Lower lobe of right lung (tissue), 2 donors: Measurements from ENCODE around the gene SLC25A48. TPM values are rescaled to one million over a fixed set of nuclear protein-coding genes. Genes with fewer than 3 reads are reported as not detected.

ENCODE experiments used
- ATAC-seq, 2 donors: fragments of 200-7000 bp; cut with Tn5 transposase; one replicate each; pipeline ENCODE4 v1.9.1; 2020 to 2022; ENCODE audit warnings: mild to moderate bottlenecking in 2 of 2, moderate library complexity in 2 of 2
- DNase-seq: peaks from one replicate; pipeline ENCODE4 v3.0.0-alpha.2; 2020
- H3K27ac ChIP-seq: fragments of 200-600 bp; one replicate; pipeline ENCODE4 v1.8.0; 2022
- H3K27me3 ChIP-seq: fragments of 200-600 bp; one replicate; pipeline ENCODE4 v1.8.0; 2022; ENCODE audit warnings: low read depth
- H3K36me3 ChIP-seq: fragments of 200-600 bp; one replicate; pipeline ENCODE4 v1.8.0; 2022; ENCODE audit warnings: mild to moderate bottlenecking
- H3K4me1 ChIP-seq: fragments of 200-600 bp; one replicate; pipeline ENCODE4 v1.8.0; 2022
- H3K4me3 ChIP-seq: fragments of 200-600 bp; one replicate; pipeline ENCODE4 v1.8.0; 2022; ENCODE audit warnings: mild to moderate bottlenecking
- H3K9me3 ChIP-seq: fragments of 200-600 bp; one replicate; pipeline ENCODE4 v1.8.0; 2022
- intact Hi-C: fragments of 100-400 bp; cut with DNase I; formaldehyde crosslinking; loops from one replicate; pipeline ENCODE4 v1.11.0; 2022
- long read RNA-seq: library from polyadenylated mRNA; unstranded; transcript quantifications from one replicate; pipeline ENCODE4 v2.0.0, GENCODE V29; 2021
- total RNA-seq: library from RNA; stranded (reverse); fragmentation: NEBNext Ultra II Directional; extraction: Animal tissue kit (Norgen Biotek cat#: 25700); gene quantifications from one replicate; pipeline ENCODE4 v1.2.1, GENCODE V29; 2021
- TF ChIP-seq, protein P1 (sequence below): fragments of 200-600 bp; IDR thresholded peaks from one replicate; pipeline ENCODE4 v1.8.0; 2022; ENCODE audit warnings: antibody characterized with exemption, mild to moderate bottlenecking
- donor health status: DM: no; HTN: yes; CAD: no; lungs with severe emphysema.

SLC25A48 gene, protein sequence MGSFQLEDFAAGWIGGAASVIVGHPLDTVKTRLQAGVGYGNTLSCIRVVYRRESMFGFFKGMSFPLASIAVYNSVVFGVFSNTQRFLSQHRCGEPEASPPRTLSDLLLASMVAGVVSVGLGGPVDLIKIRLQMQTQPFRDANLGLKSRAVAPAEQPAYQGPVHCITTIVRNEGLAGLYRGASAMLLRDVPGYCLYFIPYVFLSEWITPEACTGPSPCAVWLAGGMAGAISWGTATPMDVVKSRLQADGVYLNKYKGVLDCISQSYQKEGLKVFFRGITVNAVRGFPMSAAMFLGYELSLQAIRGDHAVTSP
- total RNA-seq, result 0.24 TPM
- long read RNA-seq, result 0 reads

DNA sequence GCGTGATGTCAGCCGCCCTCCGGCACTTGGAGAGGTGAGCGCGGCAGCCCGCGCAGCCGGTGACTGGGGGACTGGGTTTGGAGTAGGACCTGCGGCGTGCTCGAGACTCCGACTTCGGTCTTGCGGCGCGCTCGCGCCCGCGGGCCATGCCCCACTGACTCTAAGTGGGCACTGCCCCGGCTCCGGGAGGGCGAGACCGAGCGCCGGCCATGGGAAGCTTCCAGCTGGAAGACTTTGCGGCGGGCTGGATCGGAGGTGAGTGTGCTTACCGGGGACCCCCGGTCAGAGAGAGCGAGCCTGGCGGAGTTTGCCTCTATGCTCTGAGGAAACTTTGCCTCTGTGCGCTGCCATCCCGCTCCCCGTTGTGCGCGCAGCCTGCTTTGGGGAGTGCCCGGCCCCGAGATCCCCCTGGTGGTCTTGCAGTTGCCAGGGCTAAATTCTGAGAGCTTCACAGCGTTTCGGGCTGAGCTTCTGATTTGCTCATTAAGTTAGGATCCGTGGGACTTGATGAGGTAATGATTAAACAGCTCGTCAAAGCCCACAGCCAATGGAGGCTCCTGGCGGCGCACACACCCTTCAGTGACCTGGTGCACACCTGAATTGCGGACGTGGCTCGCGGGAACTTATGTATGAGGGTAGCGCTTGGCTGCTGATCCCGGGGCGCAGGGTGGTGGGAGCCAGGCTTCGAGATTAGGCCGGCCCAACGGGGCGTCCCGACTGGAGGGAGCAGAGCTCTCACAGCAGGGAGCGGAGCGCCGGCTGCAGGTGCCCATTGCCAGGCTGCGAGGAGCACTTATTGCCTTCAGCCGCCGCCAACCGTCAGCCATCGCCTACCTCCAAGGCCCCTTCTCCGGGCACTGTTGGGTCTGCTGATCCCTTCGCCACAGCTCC is at the start of gene SLC25A48:
Gene SLC25A48 (plus strand): TSS at position 25 of the 891 bp plus-strand sequence. CDS start 185 bp downstream, at position 210.
- Histone ChIP-seq H3K4me3 (peak within 1 kb of the TSS; percentile 43), H3K27ac (no peak within 1 kb of the TSS), H3K4me1 (peaks cover 12% of the 10 kb centered on the region), H3K27me3 (peaks cover 58% of the 10 kb centered on the region), H3K36me3 (no peaks in the 10 kb centered on the region), H3K9me3 (peaks cover 6% of the 10 kb centered on the region)
- no peak for DNase-seq
- TF ChIP-seq, protein P1, sequence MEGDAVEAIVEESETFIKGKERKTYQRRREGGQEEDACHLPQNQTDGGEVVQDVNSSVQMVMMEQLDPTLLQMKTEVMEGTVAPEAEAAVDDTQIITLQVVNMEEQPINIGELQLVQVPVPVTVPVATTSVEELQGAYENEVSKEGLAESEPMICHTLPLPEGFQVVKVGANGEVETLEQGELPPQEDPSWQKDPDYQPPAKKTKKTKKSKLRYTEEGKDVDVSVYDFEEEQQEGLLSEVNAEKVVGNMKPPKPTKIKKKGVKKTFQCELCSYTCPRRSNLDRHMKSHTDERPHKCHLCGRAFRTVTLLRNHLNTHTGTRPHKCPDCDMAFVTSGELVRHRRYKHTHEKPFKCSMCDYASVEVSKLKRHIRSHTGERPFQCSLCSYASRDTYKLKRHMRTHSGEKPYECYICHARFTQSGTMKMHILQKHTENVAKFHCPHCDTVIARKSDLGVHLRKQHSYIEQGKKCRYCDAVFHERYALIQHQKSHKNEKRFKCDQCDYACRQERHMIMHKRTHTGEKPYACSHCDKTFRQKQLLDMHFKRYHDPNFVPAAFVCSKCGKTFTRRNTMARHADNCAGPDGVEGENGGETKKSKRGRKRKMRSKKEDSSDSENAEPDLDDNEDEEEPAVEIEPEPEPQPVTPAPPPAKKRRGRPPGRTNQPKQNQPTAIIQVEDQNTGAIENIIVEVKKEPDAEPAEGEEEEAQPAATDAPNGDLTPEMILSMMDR, result peak; percentile 2
- peak; percentile 71 to 74 for ATAC-seq
- intact Hi-C loops, result no loop called here

DNA sequence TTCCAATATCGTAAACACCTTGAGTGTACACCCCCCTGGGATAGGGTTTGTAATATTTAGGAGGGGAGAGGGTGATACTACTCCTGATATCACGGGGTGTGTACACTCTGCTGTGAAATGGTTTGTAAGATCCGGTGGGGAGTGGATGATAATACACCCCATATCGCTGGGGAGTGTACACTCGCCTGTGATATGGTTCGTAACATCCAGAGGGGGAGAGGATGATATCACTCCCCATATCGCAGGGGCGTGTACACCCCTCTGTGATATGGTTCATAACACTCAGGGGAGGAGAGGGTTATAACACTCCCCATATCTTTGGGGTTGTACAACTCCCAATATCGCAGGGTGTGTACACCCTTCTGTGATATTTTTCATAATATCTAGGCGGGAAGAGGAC is 33.8 kb upstream of the SLC25A48 start:
- intact Hi-C loops, result no loop called here
- H3K27me3 ChIP-seq, result peaks cover 6% of the 10 kb centered on the region
- TF ChIP-seq, protein P1, result no peak

DNA sequence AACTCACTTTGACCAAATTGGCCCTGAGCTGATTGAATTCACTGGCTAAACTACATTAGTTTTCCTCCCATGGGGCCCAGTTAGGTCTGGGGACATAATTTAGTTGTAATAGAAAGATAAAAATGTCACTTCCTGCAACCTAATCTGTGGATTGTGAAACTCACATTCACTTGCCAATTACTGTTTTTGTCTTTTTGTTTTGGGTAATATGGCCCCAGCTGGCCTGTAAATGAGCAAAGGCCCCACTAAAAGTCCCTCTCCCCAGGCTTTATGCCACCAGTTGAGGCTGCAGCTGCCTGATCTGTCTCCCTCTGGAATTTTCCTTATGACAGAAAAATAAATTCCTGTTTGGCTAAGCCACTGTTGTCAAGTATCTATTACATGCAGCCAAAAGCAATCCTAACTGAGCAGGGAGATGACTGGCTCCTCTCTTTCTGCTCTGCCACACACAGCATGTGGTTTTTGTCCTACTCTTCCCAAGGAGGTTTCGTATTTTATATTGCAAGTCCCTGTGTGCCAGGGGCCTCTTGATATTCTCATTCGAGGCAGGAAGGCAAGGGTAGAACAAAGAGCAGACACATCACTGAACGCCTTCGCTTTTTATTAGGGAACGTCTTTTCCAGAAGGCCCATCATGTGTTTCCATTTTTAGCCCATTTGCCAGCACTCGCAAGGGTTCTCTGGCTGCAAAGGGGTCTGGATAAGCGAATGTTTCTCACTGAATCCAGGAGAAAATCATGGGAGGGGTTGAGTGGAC is 24.1 kb upstream of the SLC25A48 start:
- H3K4me1 ChIP-seq, result no peaks in the 10 kb centered on the region
- no peak overlapping the region for H3K4me3 ChIP-seq
- H3K36me3 ChIP-seq, result no peaks in the 10 kb centered on the region
- intact Hi-C loops, result no loop called here
- H3K27me3 ChIP-seq, result no peaks in the 10 kb centered on the region
- no peaks in the 10 kb centered on the region for H3K9me3 ChIP-seq
- TF ChIP-seq, protein P1, result no peak
- ATAC-seq, result no peak
- DNase-seq, result no peak
- no peak overlapping the region for H3K27ac ChIP-seq

More for the DNA sequence above, 33.8 kb upstream of the SLC25A48 start:
- Histone ChIP-seq H3K36me3 (no peaks in the 10 kb centered on the region), H3K27ac (no peak overlapping the region), H3K4me3 (no peak overlapping the region), H3K4me1 (no peaks in the 10 kb centered on the region), H3K9me3 (no peaks in the 10 kb centered on the region)
- ATAC-seq (no peak), DNase-seq (no peak)

DNA sequence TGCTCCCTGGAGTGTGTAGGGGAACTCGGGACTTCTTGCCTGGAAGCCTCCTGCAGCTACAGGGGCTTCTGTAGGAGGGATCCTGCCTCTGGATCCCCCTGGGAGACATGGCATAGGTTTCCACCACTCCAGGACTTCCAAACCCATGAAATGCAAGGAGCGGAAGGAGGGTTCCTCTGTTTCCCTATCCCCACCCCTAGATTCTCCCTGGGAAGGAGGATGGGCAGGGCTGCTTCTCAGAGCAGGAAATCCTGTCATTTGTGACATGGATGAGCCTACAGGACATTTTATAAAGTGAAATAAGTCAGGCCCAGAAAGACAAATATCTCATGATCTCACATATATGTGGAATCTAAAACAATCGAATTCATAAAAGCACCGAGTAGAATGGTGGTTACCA is 23.5 kb upstream of the SLC25A48 start:
- intact Hi-C loops, result no loop called here
- DNase-seq, result no peak
- Histone ChIP-seq H3K4me3 (no peak overlapping the region), H3K27me3 (no peaks in the 10 kb centered on the region), H3K9me3 (no peaks in the 10 kb centered on the region), H3K27ac (no peak overlapping the region), H3K36me3 (no peaks in the 10 kb centered on the region), H3K4me1 (no peaks in the 10 kb centered on the region)
- TF ChIP-seq, protein P1, result no peak
- ATAC-seq, result no peak

DNA sequence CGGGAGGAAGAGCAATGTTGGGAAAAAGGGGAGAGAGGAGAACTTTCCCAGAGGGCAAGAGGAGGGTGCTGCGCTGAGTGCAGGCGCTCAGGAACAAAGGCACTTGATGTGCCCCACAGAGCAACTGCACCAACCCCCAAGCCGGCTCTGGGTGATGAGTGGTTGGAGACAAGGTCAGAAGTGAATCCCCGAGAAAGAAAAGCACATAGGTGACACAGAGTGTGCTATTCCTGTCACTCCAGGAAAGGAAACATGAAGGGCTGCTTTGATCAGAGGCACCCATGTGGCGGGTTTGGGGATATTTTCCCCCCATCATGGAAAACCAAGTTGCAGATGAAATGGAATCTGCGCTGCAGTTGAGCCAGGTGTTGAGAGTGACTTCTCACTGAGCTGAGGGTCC is 20.7 kb upstream of the SLC25A48 start:
- Histone ChIP-seq H3K4me1 (no peaks in the 10 kb centered on the region), H3K36me3 (no peaks in the 10 kb centered on the region), H3K27me3 (peaks cover 3% of the 10 kb centered on the region), H3K4me3 (no peak overlapping the region), H3K27ac (no peak overlapping the region), H3K9me3 (no peaks in the 10 kb centered on the region)
- TF ChIP-seq, protein P1, result no peak
- intact Hi-C loops, result no loop called here
- ATAC-seq (no peak), DNase-seq (no peak)
